Neural cell (in vitro differentiated cells): ENCODE data around the gene SAMD14.

Experiments
- EP300 ChIP-seq: fragments of 450-650 bp; conservative IDR thresholded peaks from 2 replicates; pipeline ENCODE4 v1.6.1; 2014; ENCODE audit warnings: antibody characterized with exemption, mild to moderate bottlenecking, moderate library complexity; ENCODE audit not compliant: poor library complexity, severe bottlenecking
- EZH2 ChIP-seq: fragments of 200-600, 300-800 bp; shearing (Covaris generic), sonication (generic); IDR thresholded peaks from 2 replicates; pipeline ENCODE4 v1.6.1; 2014; ENCODE audit warnings: antibody characterized with exemption, low read length, borderline replicate concordance, mild to moderate bottlenecking; ENCODE audit not compliant: insufficient read depth, poor library complexity, severe bottlenecking
- MXI1 ChIP-seq: fragments of 450-650 bp; conservative IDR thresholded peaks from 2 replicates; pipeline ENCODE4 v1.6.1; 2014; ENCODE audit warnings: antibody characterized with exemption, mild to moderate bottlenecking; ENCODE audit not compliant: poor library complexity, severe bottlenecking
- POLR2AphosphoS5 ChIP-seq: IDR thresholded peaks from 2 replicates; pipeline ENCODE4 v1.6.1; 2012
- RAD21 ChIP-seq: fragments of 450-650 bp; conservative IDR thresholded peaks from 2 replicates; pipeline ENCODE4 v1.6.1; 2014; ENCODE audit warnings: antibody characterized with exemption, mild to moderate bottlenecking, moderate library complexity
- SMC3 ChIP-seq: fragments of 450-650 bp; conservative IDR thresholded peaks from 2 replicates; pipeline ENCODE4 v1.6.1; 2014; ENCODE audit warnings: antibody characterized with exemption, mild to moderate bottlenecking, moderate library complexity; ENCODE audit not compliant: poor library complexity
- TF ChIP-seq, protein P1 (sequence below): fragments of 450-650 bp; IDR thresholded peaks from 2 replicates; pipeline ENCODE4 v1.5.1; 2014; ENCODE audit warnings: antibody characterized with exemption, mild to moderate bottlenecking, moderate library complexity; ENCODE audit not compliant: poor library complexity, severe bottlenecking

DNA sequence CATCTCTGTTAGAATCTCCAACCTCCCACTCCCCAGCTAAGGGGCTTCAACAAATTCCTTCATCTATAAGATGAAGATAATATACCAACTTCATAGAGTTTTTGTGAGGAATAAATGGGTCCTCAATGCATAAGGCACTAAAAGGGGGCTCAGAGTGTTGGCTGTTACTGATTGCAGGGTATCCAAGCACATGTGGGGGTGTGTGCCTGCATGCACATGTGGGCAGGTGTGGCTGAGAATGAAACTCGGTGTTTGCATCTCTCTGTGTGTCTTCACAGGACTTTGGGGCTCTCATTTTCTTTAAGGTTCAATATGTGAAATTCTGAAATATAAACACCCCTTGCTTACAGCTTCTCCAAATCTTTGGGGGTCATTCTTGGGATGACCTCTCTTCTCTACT, 24.6 kb upstream of the SAMD14 start:
- TF ChIP-seq, protein P1, sequence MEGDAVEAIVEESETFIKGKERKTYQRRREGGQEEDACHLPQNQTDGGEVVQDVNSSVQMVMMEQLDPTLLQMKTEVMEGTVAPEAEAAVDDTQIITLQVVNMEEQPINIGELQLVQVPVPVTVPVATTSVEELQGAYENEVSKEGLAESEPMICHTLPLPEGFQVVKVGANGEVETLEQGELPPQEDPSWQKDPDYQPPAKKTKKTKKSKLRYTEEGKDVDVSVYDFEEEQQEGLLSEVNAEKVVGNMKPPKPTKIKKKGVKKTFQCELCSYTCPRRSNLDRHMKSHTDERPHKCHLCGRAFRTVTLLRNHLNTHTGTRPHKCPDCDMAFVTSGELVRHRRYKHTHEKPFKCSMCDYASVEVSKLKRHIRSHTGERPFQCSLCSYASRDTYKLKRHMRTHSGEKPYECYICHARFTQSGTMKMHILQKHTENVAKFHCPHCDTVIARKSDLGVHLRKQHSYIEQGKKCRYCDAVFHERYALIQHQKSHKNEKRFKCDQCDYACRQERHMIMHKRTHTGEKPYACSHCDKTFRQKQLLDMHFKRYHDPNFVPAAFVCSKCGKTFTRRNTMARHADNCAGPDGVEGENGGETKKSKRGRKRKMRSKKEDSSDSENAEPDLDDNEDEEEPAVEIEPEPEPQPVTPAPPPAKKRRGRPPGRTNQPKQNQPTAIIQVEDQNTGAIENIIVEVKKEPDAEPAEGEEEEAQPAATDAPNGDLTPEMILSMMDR, result no peak
- TF ChIP-seq POLR2AphosphoS5 (no peak), EP300 (no peak), SMC3 (no peak), MXI1 (no peak), RAD21 (no peak), EZH2 (no peak)
